Mesothelial cell of epicardium (in vitro differentiated cells): ENCODE data around the gene PPIP5K1. TPM values are rescaled to one million over a fixed set of nuclear protein-coding genes. Genes with fewer than 3 reads are reported as not detected.

Experiments
- DNase-seq, 2 experiments: peaks; one replicate each; pipeline ENCODE4 v3.0.0; 2021; ENCODE audit warnings: low spot score in 2 of 2; ENCODE audit not compliant: unreplicated experiment in 2 of 2
- H3K27ac Mint-ChIP-seq: 2 replicates; pipeline ENCODE4 v1.8.0; 2021; ENCODE audit warnings: mixed read lengths
- H3K27me3 Mint-ChIP-seq: 2 replicates; pipeline ENCODE4 v1.8.0; 2021; ENCODE audit warnings: low read depth, mixed read lengths
- H3K36me3 Mint-ChIP-seq: 2 replicates; pipeline ENCODE4 v1.8.0; 2021; ENCODE audit warnings: mixed read lengths
- H3K4me1 Mint-ChIP-seq: 2 replicates; pipeline ENCODE4 v1.8.0; 2021; ENCODE audit warnings: mixed read lengths
- H3K4me3 Mint-ChIP-seq: 2 replicates; pipeline ENCODE4 v1.8.0; 2021; ENCODE audit warnings: mild to moderate bottlenecking, moderate library complexity, mixed read lengths
- H3K9me3 Mint-ChIP-seq: 2 replicates; pipeline ENCODE4 v1.8.0; 2021; ENCODE audit warnings: mixed read lengths
- CTCF ChIP-seq: fragments of 200-600 bp; sonication (generic); IDR thresholded peaks from one replicate; pipeline ENCODE4 v1.5.0; 2021; ENCODE audit warnings: antibody characterized with exemption; ENCODE audit not compliant: unreplicated experiment
- total RNA-seq: library from RNA; stranded (reverse); gene quantifications from 3 replicates; pipeline ENCODE4 v1.2.1, GENCODE V29; 2021

PPIP5K1 gene
- total RNA-seq, 1 donor from 2014 or later, result 56.0 TPM

GRCh38 chr15:43492673-43493601, 97.1 kb downstream of the PPIP5K1 start, which contains the start of gene TP53BP1:
TP53BP1 (minus strand) TSS chr15:43493156; CDS start chr15:43493043, 113 bp downstream.
- H3K27me3 Mint-ChIP-seq, result no peaks in the 10 kb centered on the region

GRCh38 chr15:43492266-43492665, 97.7 kb downstream of the PPIP5K1 start:
- peaks cover 27% of the 10 kb centered on the region for H3K36me3 Mint-ChIP-seq
- TF ChIP-seq CTCF, result no peak
- no peaks in the 10 kb centered on the region for H3K9me3 Mint-ChIP-seq
- H3K4me1 Mint-ChIP-seq, result peaks cover 24% of the 10 kb centered on the region
- peak overlapping the region; percentile 99 for H3K4me3 Mint-ChIP-seq
- no peak for DNase-seq
- H3K27ac Mint-ChIP-seq, result peak overlapping the region; percentile 99
- no peaks in the 10 kb centered on the region for H3K27me3 Mint-ChIP-seq

More at GRCh38 chr15:43492673-43493601, 97.1 kb downstream of the PPIP5K1 start, which contains the start of gene TP53BP1:
- H3K9me3 Mint-ChIP-seq, result no peaks in the 10 kb centered on the region
- H3K4me3 Mint-ChIP-seq, result peak within 1 kb of the TSS; percentile 99
- peak within 1 kb of the TSS; percentile 99 for H3K27ac Mint-ChIP-seq
- peaks cover 24% of the 10 kb centered on the region for H3K4me1 Mint-ChIP-seq
- H3K36me3 Mint-ChIP-seq, result peaks cover 21% of the 10 kb centered on the region
- no peak for TF ChIP-seq CTCF
- peak; percentile 89 to 96 for DNase-seq

GRCh38 chr15:43489191-43489590, 100.8 kb downstream of the PPIP5K1 start:
- Mint-ChIP-seq H3K9me3 (no peaks in the 10 kb centered on the region), H3K4me1 (peaks cover 24% of the 10 kb centered on the region), H3K36me3 (peaks cover 40% of the 10 kb centered on the region), H3K4me3 (no peak overlapping the region), H3K27ac (no peak overlapping the region), H3K27me3 (no peaks in the 10 kb centered on the region)
- DNase-seq, result no peak
- TF ChIP-seq CTCF, result no peak

- no peaks in the 10 kb centered on the region for H3K9me3 Mint-ChIP-seq
- H3K27ac Mint-ChIP-seq, result no peak overlapping the region
- no peak for TF ChIP-seq CTCF
- no peak overlapping the region for H3K4me3 Mint-ChIP-seq
- no peak for DNase-seq
- H3K27me3 Mint-ChIP-seq, result no peaks in the 10 kb centered on the region
- peaks cover 22% of the 10 kb centered on the region for H3K4me1 Mint-ChIP-seq
- H3K36me3 Mint-ChIP-seq, result peaks cover 42% of the 10 kb centered on the region
Measured at GRCh38 chr15:43488790-43489189, 101.2 kb downstream of the PPIP5K1 start.

- H3K9me3 Mint-ChIP-seq, result no peaks in the 10 kb centered on the region
- no peak for TF ChIP-seq CTCF
- no peak for DNase-seq
- H3K4me1 Mint-ChIP-seq, result peaks cover 13% of the 10 kb centered on the region
- H3K36me3 Mint-ChIP-seq, result peaks cover 48% of the 10 kb centered on the region
- H3K27me3 Mint-ChIP-seq, result no peaks in the 10 kb centered on the region
- no peak overlapping the region for H3K4me3 Mint-ChIP-seq
- no peak overlapping the region for H3K27ac Mint-ChIP-seq
Measured at GRCh38 chr15:43487271-43487895, 102.6 kb downstream of the PPIP5K1 start.
